Hindlimb muscle (tissue), 1 donor: ENCODE results near the gene MMRN1. TPM values are rescaled to one million over a fixed set of nuclear protein-coding genes. Genes with fewer than 3 reads are reported as not detected.

Source experiments
- DNase-seq: peaks from one replicate; pipeline ENCODE4 v3.0.0-alpha.2; 2013
- polyA plus RNA-seq: library from polyadenylated mRNA; unstranded; fragments of 120-200 nt; gene quantifications from one replicate; pipeline ENCODE4 v1.2.1, GENCODE V29; 2013; ENCODE audit not compliant: insufficient read length

The MMRN1 gene
- polyA plus RNA-seq, 1 donor, result 2.2 TPM

DNA sequence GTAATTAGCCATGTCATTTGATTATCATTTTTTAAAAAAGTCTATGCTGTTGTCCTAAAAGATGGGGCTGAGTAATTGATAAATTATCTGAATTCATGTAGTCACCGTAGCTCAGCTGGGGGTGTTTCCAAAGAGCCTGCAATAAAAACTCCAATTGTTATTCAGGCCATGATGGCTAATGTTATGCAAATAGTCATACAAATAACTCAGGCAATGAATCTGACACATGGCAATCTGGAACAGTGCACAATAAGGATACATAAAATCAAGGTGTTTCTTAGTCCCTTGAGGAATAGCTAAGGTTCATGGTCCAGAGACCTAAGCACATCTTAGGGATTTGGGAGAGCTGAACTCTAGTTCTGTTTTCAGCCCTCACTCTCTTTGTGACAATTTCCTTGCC lies 15.2 kb downstream of the MMRN1 start:
- no peak for DNase-seq

DNA sequence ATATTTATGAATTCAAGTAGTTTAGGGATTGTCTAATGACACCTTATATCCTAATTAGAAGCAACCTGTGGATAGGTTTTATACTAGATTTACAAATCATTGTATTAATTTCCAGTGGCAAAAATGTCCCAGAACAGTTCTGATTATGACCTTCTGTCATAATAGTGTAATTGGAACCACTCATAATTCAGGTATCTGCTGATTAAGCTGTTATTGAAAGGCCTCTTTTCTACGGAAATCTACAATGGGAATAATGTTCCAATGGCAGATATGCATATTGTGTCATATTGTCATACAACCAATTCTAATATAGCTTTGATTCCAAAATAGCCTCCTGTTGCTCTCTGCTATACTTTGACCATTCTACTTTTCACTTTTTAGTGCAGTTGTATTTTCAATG lies 19.0 kb downstream of the MMRN1 start:
- no peak for DNase-seq

DNA sequence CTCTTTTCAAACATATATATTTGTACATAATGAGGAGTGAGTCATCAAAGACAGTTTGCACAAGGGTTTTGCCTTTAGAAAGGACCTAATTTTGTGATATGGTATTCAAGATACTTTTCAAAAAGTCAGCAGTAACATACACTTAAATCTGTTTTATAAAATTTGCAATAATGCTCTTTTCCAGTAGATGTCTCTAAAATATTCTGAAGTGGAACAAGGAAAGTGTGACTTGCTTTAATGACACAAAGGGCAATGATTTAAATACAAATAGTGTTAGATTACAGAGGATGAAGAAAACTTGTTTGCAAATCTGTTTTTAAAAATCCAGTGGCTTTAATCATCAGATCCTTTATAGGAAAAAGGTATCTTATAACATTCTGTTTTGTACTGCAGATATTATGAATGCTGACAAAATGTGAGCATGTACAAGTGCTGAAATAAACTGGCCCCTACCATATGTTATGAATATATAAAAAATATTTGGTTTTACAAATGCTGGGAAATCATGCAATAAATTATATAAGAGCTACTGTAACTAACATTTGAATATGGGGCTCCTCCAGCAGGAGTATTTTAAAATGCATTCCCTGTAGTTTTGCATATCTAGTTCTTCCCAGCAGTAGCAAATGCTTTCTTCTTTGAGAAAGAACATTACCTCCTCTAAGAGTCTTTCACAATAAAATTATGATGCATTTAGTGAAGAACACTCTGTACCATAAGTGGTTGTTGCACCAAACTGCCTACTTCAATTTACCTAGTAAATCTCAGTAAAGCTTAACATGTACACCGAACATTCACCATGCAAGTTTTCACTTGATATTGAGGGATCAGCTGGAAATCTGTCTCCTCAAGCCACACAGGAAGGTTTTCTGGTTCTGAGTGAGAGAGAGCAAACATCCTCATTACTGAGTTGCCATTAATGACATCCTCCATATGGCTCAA lies 20.2 kb downstream of the MMRN1 start:
- DNase-seq, result no peak

DNA sequence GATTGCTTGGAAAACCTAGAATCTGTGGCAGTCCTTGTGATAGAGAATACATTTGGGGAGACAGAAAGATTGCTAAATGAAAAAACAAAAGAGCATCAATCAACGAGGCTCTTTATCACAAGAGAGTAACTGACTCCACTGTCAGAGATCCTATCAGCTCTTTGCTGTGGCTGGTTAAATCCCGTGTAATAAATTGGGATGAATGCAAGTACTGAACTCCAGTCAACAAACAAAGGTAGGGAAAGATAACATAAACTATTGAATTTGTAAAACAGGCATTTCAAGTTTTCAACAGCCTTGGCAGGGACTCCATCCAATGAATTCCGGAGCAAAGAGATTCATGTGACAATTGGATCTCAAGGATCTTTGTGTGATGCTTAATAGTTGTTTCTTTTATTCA lies 21.3 kb downstream of the MMRN1 start:
- no peak for DNase-seq

DNA sequence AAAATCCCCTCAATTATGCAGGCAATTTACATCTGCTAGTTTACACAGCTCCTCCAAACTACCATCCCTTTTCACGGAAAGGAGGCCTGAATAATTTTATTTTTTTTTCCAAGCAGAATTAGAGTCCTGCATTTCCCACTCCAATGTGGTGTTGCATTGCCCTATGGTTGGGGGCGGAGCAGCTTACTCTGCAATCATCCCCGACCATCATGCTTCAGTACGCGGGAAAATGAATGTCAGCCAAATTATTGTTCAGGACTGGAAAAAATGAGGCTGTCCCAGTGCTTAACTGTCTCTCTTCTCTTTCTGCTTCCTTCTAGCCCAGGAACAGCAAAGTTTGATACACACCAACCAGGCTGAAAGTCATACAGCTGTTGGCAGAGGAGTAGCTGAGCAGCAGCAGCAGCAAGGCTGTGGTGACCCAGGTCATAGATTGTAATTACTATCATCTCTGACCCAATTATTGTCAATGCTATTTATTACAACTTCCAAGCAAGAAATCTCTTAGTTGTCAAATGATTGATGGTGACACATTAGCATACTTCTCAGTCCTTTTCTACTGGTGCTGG lies 28.3 kb downstream of the MMRN1 start:
- DNase-seq, result no peak

DNA sequence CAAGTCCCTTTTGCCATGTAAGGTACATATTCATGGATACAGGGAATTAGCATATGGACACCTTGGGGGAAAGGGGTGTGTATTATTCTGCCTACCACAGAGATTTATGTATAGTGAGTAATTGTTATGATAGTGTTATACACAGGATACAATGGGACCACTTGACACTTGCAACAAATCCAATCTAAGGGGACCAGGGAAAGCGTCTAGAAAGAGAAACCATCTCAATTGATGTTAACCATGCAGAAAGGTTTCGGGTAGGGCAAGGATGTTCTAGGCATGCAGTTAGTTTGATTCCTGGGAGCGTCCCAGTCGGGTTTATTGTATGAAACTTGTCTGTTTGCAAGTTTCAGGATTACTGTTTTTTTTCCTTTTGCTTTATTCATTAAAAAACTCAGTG lies 34.2 kb downstream of the MMRN1 start:
- DNase-seq, result no peak

DNA sequence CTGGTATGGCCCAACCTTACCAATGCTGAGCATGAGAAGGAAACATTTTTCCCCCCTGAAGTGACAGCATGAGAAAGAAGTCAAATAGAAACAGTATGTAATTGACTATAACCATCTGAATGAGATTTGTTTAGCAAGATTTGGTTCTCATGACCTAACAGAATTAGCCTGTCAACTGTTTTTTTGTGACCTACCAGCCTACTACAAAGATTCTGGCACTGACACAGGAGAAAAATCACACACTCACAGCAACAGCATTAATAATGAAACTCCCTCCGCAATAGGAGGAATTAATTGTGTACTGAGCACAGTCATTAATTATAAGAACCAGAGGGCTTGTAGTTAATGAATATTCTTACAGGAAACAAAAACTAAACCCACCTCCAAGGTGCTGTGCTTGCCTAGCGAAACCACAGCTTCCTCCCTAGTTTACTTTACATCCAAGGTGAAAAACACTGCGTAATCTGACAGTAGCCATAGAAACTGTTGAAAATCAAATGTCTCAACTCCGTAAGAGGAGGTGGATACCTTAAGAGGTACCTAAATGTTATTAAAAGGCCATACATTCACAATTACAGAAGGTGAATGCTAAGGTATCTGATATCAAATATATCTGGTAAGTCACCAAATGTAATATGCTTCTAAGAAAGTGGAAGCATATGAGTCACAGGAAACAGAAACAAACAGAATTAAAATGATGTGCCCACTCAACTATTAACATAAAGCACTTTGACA lies 34.9 kb downstream of the MMRN1 start:
- DNase-seq, result no peak

DNA sequence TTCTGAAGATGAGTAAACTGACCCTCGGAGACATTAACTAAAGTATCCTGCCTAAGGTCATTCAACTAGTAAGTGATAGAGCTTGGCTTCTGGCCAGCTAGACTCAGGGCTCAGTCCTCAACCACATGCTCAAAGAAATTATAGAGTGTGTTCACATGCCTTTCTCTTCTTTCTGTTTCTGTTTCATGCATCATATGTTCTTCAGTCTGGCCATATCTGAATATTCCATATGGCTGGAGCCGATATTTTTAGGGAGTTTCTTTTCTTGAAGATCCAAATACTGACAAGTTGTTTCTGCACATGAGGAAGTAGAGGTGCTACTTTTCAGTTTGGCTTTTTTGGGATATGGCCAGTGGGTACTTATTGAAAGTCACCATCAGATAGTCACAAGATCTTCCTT lies 44.9 kb downstream of the MMRN1 start:
- DNase-seq, result no peak

DNA sequence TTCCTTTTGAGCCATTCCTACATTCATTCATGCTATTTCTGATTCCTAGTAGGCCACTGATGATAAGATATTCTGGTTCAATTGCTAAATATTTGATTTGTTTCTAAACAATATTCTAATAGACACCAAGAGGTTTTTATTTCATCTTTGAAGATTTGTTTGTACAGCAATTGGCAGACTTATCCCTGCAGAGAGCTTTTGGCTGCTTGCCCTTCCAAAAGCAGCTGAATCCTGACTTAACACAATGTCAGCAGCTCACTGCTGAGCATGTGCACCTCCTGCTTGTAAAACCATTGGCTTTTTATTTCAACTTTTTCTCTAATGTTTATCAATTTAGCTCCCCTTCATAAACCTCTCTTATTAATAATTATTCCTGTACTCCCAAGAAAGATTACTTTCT lies 45.3 kb downstream of the MMRN1 start:
- DNase-seq, result peak; percentile 43

DNA sequence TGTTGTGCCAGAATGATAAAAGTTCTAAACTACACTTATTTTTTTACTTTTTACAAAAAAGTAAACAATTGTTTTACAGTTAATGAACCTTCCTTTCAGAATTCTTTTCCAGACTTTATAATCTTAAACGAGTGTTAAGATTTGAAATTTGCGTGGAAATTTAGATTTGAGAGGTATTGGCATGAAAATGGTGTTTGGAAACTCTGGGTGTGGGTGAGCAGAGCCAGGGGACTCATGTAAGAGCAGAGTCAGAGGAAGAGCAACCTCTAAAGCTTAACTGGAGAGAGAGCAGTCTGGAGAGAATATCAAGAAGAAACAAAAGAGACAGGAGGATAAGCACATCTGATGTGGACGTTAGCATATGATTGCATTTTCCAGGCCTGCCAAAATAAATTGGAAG lies 48.2 kb downstream of the MMRN1 start:
- DNase-seq, result no peak

DNA sequence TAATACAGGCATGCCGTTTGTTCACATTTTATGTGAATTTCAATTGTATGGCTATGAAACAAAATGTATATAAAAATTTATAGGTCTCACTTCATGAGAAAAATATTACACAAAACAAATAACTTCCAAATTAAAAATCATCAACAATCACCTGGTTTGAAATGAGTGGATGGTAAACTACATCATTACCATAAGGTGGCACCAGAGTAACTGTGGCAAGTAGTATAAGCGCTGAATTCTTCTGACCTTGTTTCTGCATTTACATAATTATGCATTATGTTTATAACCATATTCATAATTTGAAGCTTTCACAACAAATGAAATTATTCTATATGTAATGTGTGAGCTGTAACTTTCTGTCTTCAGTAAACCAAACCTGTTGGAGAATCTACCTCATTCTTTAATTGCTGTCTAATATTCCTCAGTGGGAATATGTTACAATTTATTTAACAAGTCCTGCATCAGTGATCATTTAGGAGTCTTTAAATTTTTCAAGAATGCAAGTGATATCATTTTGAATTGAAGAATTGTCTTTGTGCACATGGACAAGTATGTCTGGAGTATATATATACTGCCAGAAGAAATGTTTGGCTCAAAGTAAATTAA lies 55.2 kb downstream of the MMRN1 start:
- no peak for DNase-seq

DNA sequence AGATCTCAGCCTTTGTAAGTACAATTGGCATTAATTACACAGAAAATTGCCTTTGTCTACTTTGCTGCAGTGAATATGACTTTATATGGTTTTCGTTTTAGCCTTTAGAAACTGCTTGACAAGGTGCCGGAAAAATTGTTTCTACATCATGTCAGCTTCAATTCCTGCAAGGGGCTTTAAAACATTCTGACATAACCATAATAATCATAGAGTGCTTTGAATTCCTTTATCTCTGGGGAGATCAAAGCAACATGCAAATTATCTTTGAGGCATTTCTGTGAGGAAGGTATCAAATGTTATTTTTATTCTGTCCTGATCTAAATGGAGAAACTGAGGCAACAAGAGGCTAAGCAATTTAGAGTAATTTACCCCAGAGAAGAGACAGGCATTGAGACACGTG lies 57.8 kb downstream of the MMRN1 start:
- no peak for DNase-seq

DNA sequence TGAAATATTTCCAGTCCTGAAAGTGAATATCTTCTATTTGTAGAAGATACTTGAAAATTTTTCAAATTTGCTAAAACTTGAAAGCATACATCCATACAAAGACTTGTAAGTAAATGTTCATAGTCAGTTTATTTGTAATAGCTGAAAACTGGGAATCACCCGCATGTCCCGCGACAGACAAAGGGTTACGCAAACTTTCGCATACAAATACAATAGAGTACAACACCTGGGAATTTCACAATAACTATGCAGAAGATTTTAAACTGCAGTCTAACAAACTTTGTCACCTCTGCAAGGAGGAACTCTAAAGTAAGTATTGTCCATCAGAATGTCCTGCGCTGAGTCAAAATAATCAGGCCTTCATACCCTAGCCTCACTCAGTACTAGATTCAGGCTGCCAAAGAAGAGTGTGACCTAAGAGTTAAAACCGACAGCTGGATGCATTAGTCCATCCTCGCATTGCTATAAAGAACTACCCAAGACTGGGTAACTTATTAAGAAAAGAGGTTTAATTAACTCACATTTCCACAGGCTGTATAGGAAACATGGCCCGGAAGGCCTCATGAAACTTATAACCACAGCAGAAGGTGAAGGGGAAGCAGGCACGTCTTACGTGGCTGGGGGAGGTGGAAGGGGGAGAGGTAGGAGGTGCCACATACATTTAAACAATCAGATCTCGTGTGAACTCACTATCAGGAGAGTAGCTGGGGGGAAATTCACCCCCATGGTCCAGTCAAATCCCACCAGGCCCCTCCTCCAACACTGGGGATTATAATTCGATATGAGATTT lies 60.4 kb downstream of the MMRN1 start:
- no peak for DNase-seq

DNA sequence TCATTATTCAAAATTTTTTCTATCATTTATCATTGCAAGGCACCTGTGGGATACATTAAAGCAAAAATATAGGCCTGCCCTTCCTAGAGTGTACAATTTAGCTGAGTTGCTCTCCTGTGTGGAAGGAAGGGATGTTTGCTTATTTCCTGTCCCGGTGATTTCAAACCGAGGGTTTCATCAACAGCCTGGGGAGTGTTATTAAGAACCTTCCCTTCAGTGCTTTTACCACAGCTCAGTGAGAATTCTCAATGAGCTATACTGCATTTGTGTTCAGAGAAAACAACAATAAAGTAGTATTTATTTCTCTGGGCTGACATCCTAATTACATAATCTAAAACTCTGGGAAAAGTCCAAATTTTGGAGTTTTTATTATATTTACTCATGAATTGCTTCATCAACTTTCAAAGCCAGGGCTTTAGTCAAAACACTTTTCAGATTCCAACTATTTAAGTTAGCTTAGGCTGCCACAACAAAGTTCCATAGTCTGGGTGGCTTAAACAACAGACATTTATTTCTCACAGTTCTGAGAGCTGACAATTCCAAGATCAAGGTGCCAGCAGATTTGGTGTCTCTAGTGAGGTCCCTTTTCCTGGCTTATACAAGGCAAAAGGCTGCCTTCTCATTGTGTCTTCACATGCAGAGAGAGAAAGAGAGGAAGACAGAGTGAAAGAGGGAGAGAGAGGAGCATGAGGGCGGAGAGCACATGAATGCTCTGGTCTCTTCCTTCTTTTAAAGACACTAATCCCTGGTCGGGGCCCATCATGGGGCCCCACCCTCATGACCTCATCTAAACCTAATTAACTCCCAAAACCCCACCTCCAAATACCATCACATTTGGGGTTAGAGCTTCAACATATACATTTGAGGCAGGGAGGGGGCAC lies 62.6 kb downstream of the MMRN1 start:
- DNase-seq, result no peak

DNA sequence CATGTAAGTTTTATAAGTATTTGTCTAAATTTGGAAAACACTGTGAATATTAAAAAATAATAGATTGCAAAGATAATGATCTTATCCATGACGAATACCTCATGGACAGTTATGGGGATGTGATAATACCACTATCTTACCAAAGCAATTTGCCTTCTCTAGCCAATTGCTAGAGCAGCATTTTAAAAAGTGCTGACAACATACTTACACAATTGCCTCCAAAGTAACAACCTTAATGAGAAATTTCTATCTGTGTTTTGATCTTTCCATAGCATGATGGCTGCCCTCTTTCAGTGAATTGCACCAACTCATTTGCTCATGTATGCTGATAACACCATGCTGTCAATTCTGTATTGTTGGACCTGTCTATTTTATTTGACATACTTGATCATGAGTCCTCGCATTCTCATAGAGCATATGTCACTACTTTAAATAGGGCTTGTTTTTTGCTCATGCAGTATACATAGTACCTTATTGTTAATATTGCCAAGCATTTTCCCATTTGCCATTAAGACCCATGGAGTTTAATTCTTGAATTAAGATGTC lies 87.2 kb downstream of the MMRN1 start:
- DNase-seq, result no peak

DNA sequence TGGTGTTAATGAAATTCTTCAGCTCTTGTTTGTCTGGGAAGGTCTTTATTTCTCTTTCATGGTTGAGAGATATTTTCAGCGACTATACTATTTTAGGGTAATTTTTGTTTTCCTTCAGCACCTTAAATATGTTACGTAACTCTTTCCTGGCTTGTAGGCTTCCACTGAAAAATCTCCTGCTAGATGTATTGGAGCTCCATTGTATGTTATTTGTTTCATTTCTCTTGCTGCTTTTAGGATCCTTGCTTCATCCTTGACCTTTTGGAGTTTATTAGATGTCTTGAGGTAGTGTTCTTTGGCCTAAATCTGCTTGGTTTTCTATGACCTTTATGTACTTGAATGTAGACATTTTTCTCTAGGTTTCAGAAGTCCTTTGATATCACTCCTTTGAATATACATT lies 93.6 kb downstream of the MMRN1 start:
- no peak for DNase-seq

DNA sequence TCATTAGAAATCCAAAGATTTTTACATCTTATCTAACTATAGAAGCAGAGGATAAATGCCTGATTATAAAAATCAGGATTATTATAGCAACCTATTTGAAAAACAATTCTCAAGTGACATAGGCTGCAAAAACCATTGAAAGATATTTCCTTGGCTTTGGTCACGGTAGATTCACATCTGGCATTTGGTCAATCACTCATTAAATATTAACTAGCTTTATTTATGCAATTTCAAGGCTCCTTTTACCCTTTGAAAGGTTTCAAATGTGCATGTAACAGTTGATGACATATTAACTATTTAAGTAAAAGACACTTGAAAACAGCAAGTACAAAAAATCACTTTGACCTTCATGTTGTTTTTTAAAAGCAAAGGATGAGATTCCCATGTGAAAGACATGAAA lies 98.1 kb downstream of the MMRN1 start:
- no peak for DNase-seq

DNA sequence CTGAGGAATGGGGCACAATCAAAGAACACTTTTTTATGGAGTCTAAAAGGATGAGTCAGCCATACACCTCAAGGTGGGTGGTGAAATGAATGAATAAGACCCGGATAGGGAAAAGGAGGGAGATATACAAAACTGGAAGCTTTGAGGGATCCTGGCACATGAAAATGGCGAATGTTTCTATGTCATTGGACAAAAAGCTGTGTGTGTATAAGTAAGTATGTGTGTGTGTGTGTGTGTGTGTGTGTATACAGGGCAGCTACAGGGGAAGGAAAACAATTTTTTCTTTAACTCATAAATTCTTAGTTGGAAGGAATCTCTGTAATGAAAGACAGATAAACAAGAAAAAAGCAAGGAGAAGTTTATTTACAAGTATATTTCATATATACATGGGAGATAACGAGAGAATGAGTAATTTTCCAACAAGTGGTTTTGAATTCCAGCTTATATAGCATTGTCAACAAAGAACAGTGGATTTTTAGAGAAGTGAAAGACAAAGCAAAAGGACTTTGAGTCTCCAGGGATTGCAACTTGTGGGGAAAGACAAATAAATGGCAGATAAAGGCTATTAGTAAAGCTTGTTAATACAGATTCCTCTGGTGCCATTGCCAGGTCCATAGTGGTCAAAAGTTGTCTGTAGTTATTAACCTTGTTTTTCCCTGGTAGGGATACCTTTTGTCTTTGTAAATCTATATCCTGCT lies 99.7 kb downstream of the MMRN1 start:
- DNase-seq, result no peak

DNA sequence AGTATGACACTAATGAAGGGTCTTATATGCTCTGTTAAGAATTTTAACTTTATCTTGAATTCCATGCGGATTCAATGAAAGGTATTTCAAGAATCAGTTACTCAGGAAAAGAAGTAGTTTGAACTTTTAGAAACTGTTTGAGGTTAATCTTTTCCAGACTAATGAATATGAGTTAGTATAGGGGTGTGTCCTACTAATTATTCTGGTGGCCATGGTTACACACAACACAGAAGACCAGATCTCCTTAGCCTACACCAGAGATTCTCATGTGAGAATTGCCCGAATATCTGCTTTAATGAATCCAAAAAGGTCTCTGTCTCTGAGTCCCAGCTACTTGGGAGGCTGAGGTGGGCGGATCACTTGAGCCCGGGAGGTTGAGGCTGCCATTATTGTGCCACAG lies 100.4 kb downstream of the MMRN1 start:
- DNase-seq, result no peak

DNA sequence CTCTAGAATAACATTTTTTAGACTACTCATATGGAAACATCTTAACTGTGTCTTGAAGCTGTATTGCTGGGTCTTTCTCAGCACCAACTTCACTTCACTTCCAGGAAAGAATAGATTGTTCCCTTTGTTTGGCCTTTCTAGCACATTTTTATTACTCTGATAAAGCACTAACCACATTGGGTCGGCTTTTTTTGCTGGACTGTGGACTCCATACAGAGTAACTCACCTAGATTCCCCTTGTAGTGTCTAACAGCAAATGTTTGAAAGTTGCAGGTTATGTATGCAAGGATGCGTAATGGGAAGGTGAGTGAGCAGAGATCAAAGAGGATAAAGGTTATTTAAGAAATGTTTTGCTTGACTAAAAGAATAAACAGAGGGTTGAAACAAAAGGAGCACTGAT lies 101.2 kb downstream of the MMRN1 start:
- DNase-seq, result no peak
